Hepatocyte (in vitro differentiated cells): Measurements from ENCODE around the gene SEL1L3. TPM values are rescaled to one million over a fixed set of nuclear protein-coding genes. Genes with fewer than 3 reads are reported as not detected.

ENCODE experiments used
- DNase-seq: peaks from one replicate; pipeline ENCODE4 v3.0.0-alpha.2; 2016; ENCODE audit warnings: low spot score
- H2AFZ ChIP-seq: fragments of 200-600 bp; sonication (generic); 2 replicates; pipeline ENCODE4 v1.6.0; 2016; ENCODE audit warnings: antibody characterized with exemption, mild to moderate bottlenecking
- H3K27ac ChIP-seq: fragments of 200-600 bp; sonication (generic); 2 replicates; pipeline ENCODE4 v1.5.1; 2016; ENCODE audit warnings: mild to moderate bottlenecking
- H3K27me3 ChIP-seq: fragments of 200-600 bp; sonication (generic); 2 replicates; pipeline ENCODE4 v1.6.1; 2016
- H3K36me3 ChIP-seq: fragments of 200-600 bp; sonication (generic); replicated peaks from 2 replicates; pipeline ENCODE4 v1.5.1; 2016; ENCODE audit warnings: low read depth; ENCODE audit not compliant: insufficient read depth
- H3K4me1 ChIP-seq: fragments of 200-600 bp; sonication (generic); 2 replicates; pipeline ENCODE4 v1.5.1; 2016; ENCODE audit warnings: mild to moderate bottlenecking, moderate library complexity; ENCODE audit not compliant: insufficient read depth
- H3K4me2 ChIP-seq: fragments of 200-600 bp; sonication (generic); 2 replicates; pipeline ENCODE4 v1.6.0; 2016
- H3K4me3 ChIP-seq: fragments of 200-600 bp; sonication (generic); 2 replicates; pipeline ENCODE4 v1.5.1; 2016; ENCODE audit warnings: mild to moderate bottlenecking
- H3K79me2 ChIP-seq: fragments of 200-600 bp; sonication (generic); 2 replicates; pipeline ENCODE4 v1.6.0; 2017; ENCODE audit warnings: mild to moderate bottlenecking
- H3K9me2 ChIP-seq: fragments of 200-600 bp; sonication (generic); replicated peaks from 2 replicates; pipeline ENCODE4 v1.6.0; 2017; ENCODE audit warnings: mild to moderate bottlenecking; ENCODE audit not compliant: insufficient read depth
- H3K9me3 ChIP-seq: fragments of 200-600 bp; sonication (generic); 2 replicates; pipeline ENCODE4 v1.5.1; 2016; ENCODE audit warnings: low read depth, mild to moderate bottlenecking
- H4K20me1 ChIP-seq: fragments of 200-600 bp; sonication (generic); 2 replicates; pipeline ENCODE4 v1.6.0; 2016; ENCODE audit warnings: mild to moderate bottlenecking; ENCODE audit not compliant: insufficient read depth, poor library complexity, severe bottlenecking
- EZH2 ChIP-seq: fragments of 200-600 bp; sonication (generic); IDR thresholded peaks from 2 replicates; pipeline ENCODE4 v1.6.1; 2016; ENCODE audit warnings: antibody characterized with exemption, mild to moderate bottlenecking, borderline replicate concordance
- EZH2phosphoT487 ChIP-seq: fragments of 200-600 bp; sonication (generic); IDR thresholded peaks from one replicate; pipeline ENCODE4 v1.6.1; 2018; ENCODE audit warnings: antibody characterized with exemption, mild to moderate bottlenecking, low read depth, moderate library complexity; ENCODE audit not compliant: unreplicated experiment, severe bottlenecking
- WGBS: methylation state at CpG from one replicate; pipeline ENCODE4 v1.1.6; 2016; ENCODE audit warnings: low lambda C conversion rate; ENCODE audit errors: missing lambda C conversion rate; 5-methylcytosine and 5-hydroxymethylcytosine counted together
- polyA plus RNA-seq: library from polyadenylated mRNA; unstranded; fragments of >200 nt; fragmentation: Nextera tagmentation; extraction: Ambion mirVana; gene quantifications from 2 replicates; pipeline ENCODE4 v1.2.1, GENCODE V29; 2016
- total RNA-seq: library from RNA; depleted of rRNA; stranded (reverse); fragments of >200 nt; gene quantifications from 2 replicates; pipeline ENCODE4 v1.2.3, GENCODE V29; 2014
- TF ChIP-seq, protein P1 (sequence below): fragments of 200-600 bp; sonication (generic); IDR thresholded peaks from 2 replicates; pipeline ENCODE4 v1.5.1; 2016; ENCODE audit warnings: antibody characterized with exemption, mild to moderate bottlenecking; ENCODE audit not compliant: poor library complexity

The SEL1L3 gene
- total and polyA plus RNA-seq, 2 experiments from 2014 or later: 13.7 to 56.2 TPM

DNA sequence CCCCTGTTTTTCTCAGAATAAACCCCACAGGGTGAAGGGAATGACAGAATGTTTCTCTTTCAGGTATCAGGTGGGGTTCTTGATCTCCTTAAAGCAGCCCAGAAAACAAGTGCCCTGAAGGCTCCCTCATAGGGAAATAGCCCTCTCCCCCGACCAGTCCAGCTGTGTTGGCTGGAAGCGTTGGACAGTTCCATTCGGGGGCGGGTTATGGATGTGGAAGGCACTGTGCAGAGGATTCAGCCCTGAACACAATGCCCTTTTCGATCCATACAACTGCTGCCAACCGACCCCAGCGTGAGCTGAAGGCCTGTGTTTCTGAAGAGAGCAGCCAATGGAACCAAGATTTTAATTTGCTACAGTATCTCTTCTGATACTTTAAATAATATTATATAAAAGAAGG is 41.5 kb downstream of the SEL1L3 start:
- no peaks in the 10 kb centered on the region for H3K79me2 ChIP-seq
- no peaks in the 10 kb centered on the region for H3K36me3 ChIP-seq
- no peaks in the 10 kb centered on the region for H3K27me3 ChIP-seq
- H3K9me3 ChIP-seq: no peaks in the 10 kb centered on the region
- WGBS: 90% methylated on average over 7 of the region's 7 CpGs
- TF ChIP-seq, protein P1, sequence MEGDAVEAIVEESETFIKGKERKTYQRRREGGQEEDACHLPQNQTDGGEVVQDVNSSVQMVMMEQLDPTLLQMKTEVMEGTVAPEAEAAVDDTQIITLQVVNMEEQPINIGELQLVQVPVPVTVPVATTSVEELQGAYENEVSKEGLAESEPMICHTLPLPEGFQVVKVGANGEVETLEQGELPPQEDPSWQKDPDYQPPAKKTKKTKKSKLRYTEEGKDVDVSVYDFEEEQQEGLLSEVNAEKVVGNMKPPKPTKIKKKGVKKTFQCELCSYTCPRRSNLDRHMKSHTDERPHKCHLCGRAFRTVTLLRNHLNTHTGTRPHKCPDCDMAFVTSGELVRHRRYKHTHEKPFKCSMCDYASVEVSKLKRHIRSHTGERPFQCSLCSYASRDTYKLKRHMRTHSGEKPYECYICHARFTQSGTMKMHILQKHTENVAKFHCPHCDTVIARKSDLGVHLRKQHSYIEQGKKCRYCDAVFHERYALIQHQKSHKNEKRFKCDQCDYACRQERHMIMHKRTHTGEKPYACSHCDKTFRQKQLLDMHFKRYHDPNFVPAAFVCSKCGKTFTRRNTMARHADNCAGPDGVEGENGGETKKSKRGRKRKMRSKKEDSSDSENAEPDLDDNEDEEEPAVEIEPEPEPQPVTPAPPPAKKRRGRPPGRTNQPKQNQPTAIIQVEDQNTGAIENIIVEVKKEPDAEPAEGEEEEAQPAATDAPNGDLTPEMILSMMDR: no peak
- TF ChIP-seq EZH2phosphoT487 (no peak), EZH2 (no peak)
- H3K27ac ChIP-seq: no peak overlapping the region
- H2AFZ ChIP-seq: no peak overlapping the region
- no peak for DNase-seq
- H3K9me2 ChIP-seq: no peaks in the 10 kb centered on the region
- no peak overlapping the region for H3K4me3 ChIP-seq
- H4K20me1 ChIP-seq: no peaks in the 10 kb centered on the region
- H3K4me2 ChIP-seq: no peak overlapping the region
- no peaks in the 10 kb centered on the region for H3K4me1 ChIP-seq

DNA sequence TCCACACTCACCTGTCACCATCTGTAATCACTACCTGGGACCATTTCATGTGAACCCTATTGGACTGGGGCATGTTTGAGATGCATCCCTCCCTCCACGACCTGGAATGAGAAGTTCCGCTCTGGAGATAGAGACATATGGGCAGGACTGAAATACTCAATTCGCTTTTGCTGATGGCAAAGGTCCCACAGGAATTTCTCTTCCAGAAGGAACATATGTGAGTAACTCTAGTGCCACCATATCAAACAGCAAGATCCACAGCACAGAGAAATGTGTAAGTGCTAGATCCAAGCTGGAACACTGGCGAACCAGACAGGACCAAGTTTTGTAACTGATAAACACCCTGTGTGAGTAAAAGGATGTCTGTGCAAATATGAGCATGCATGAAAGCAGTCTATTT is 43.9 kb downstream of the SEL1L3 start:
- DNase-seq: no peak
- Histone ChIP-seq H3K36me3 (no peaks in the 10 kb centered on the region), H3K4me3 (no peak overlapping the region), H3K79me2 (no peaks in the 10 kb centered on the region), H3K4me2 (no peak overlapping the region), H3K9me2 (no peaks in the 10 kb centered on the region), H2AFZ (no peak overlapping the region), H3K9me3 (no peaks in the 10 kb centered on the region), H3K4me1 (no peaks in the 10 kb centered on the region), H4K20me1 (no peaks in the 10 kb centered on the region), H3K27ac (no peak overlapping the region), H3K27me3 (no peaks in the 10 kb centered on the region)
- WGBS: 86% methylated on average over 4 of the region's 4 CpGs
- TF ChIP-seq EZH2 (no peak), EZH2phosphoT487 (no peak)
- TF ChIP-seq, protein P1: no peak

DNA sequence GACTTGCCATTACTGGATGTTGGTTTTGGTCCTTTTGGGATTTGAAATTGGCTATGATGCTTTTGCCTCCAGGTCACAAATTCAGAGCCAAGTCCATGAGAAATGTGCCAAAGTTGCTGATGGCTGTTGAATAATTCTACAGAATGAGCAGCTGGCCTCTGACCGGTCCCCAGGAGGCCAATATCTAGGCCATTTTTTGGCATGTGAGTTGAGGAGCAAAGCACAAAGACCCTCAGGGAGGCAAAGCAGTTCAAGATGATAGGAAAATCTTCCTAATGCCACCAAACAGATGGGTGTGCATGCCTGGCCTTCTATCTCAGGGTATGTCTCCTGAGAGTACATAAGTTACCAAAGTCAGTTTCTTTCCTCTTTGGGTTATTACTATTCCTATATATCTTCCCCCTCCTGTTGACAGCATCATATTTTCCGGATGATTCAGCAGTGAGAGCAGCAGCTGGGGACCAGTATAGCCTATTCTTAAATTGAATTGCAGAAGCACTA is 44.4 kb downstream of the SEL1L3 start:
- Histone ChIP-seq H3K9me3 (no peaks in the 10 kb centered on the region), H2AFZ (no peak overlapping the region), H3K9me2 (no peaks in the 10 kb centered on the region), H3K4me1 (no peaks in the 10 kb centered on the region), H3K27ac (no peak overlapping the region), H3K4me2 (no peak overlapping the region), H3K4me3 (no peak overlapping the region), H3K27me3 (no peaks in the 10 kb centered on the region), H3K36me3 (no peaks in the 10 kb centered on the region), H4K20me1 (no peaks in the 10 kb centered on the region), H3K79me2 (no peaks in the 10 kb centered on the region)
- TF ChIP-seq, protein P1: no peak
- no peak for TF ChIP-seq EZH2phosphoT487
- TF ChIP-seq EZH2: no peak
- 89% methylated on average over 2 of the region's 2 CpGs for WGBS
- no peak for DNase-seq
